OCI-M1 (cell line): ENCODE data around the gene TRAF3.
A peak's percentile ranks its signal among the peaks of the same experiment; 100 is the strongest.

Experiments used
- DNase-seq: peaks from one replicate; lab custom pipeline; 2025; lab: John Stamatoyannopoulos, UW

Gene TRAF3

GRCh38 chr14:102908766-102909455 is 131.7 kb downstream of the TRAF3 start:
- no peak for DNase-seq

- no peak for DNase-seq
Measured at GRCh38 chr14:102909462-102909861, 132.2 kb downstream of the TRAF3 start.

GRCh38 chr14:102909911-102910310 is 132.7 kb downstream of the TRAF3 start:
- DNase-seq = no peak

GRCh38 chr14:102910442-102910841 is 133.2 kb downstream of the TRAF3 start:
- DNase-seq = no peak

GRCh38 chr14:102911541-102911951 is 134.3 kb downstream of the TRAF3 start:
- DNase-seq = no peak

GRCh38 chr14:102911991-102912761 is 134.9 kb downstream of the TRAF3 start:
- DNase-seq = no peak

- no peak for DNase-seq
Measured at GRCh38 chr14:102913341-102914211, 136.3 kb downstream of the TRAF3 start.

GRCh38 chr14:102914474-102915291 is 137.4 kb downstream of the TRAF3 start:
- DNase-seq = no peak

- no peak for DNase-seq
Measured at GRCh38 chr14:102915292-102916110, 138.3 kb downstream of the TRAF3 start.

- DNase-seq = no peak
Measured at GRCh38 chr14:102916347-102917055, 139.3 kb downstream of the TRAF3 start.

- no peak for DNase-seq
Measured at GRCh38 chr14:102917056-102917385, 139.8 kb downstream of the TRAF3 start.

GRCh38 chr14:102917469-102918211 is 140.4 kb downstream of the TRAF3 start:
- peak; percentile 48 for DNase-seq

GRCh38 chr14:102918438-102918837 is 141.2 kb downstream of the TRAF3 start:
- DNase-seq = no peak

GRCh38 chr14:102920273-102920997 is 143.2 kb downstream of the TRAF3 start:
- no peak for DNase-seq

- no peak for DNase-seq
Measured at GRCh38 chr14:102920998-102921304, 143.7 kb downstream of the TRAF3 start.

- no peak for DNase-seq
Measured at GRCh38 chr14:102922490-102923200, 145.4 kb downstream of the TRAF3 start, which contains the start of gene AMN. TSS of gene AMN (plus strand) at chr14:102922663. CDS start at chr14:102922689, 26 bp downstream.

- DNase-seq = no peak
Measured at GRCh38 chr14:102923201-102923924, 146.1 kb downstream of the TRAF3 start.
